Tibial artery (tissue), 4 donors: ENCODE measurements around the gene EEF1A2.

Experiments used
- DNase-seq, 2 donors: peaks; one replicate each; pipeline ENCODE4 v3.0.0-alpha.2; 2019
- H3K27ac ChIP-seq, 2 donors: fragments of 200-600 bp; sonication (generic) in 1 of 2; 1 replicate in 1 of 2; 2 replicates in 1 of 2; pipeline ENCODE4 v1.5.1; 2018 to 2019; ENCODE audit warnings: mild to moderate bottlenecking in 1 of 2
- H3K27me3 ChIP-seq, 2 donors: fragments of 200-600 bp; sonication (generic) in 1 of 2; one replicate each; pipeline versions ENCODE4 v1.5.1 to v1.6.0; 2016 to 2019
- H3K36me3 ChIP-seq, 3 donors: fragments of 200-600 bp; sonication (generic) in 2 of 3; one replicate each; pipeline ENCODE4 v1.5.1; 2016 to 2019; ENCODE audit warnings: mild to moderate bottlenecking in 2 of 3
- H3K4me1 ChIP-seq, 4 donors: fragments of 200-600 bp; sonication (generic) in 2 of 4; 1 replicate in 3 of 4; 2 replicates in 1 of 4; pipeline ENCODE4 v1.5.1; 2016 to 2019
- H3K4me3 ChIP-seq, 2 donors: fragments of 200-600 bp; sonication (generic) in 1 of 2; 1 replicate in 1 of 2; 2 replicates in 1 of 2; pipeline ENCODE4 v1.5.1; 2018 to 2019; ENCODE audit warnings: mild to moderate bottlenecking in 2 of 2
- H3K9me3 ChIP-seq, 3 donors: fragments of 200-600 bp; sonication (generic) in 1 of 3; one replicate each; pipeline ENCODE4 v1.5.1; 2016 to 2019
- CTCF ChIP-seq, 2 experiments: fragments of 200-600 bp in 1 of 2; fragments of 450-650 bp in 1 of 2; IDR thresholded peaks; one replicate each; pipeline ENCODE4 v1.5.1; 2017 to 2019; ENCODE audit warnings: antibody characterized with exemption in 2 of 2, mild to moderate bottlenecking in 1 of 2, moderate library complexity in 1 of 2
- intact Hi-C: fragments of 100-400 bp; cut with DNase I; formaldehyde crosslinking; loops from one replicate; pipeline ENCODE4 v1.15.0; 2023; ENCODE audit warnings: low total_unique reads

The EEF1A2 gene

GRCh38 chr20:63449796-63450730 lies 48.8 kb downstream of the EEF1A2 start:
- no peak overlapping the region for H3K27ac ChIP-seq
- H3K4me3 ChIP-seq, result no peak overlapping the region
- H3K4me1 ChIP-seq, result peaks cover 0 to 21% (median 12%) of the 10 kb centered on the region in 4 donors
- no peaks in the 10 kb centered on the region for H3K36me3 ChIP-seq
- intact Hi-C loops, result no loop called here
- no peak for DNase-seq
- no peaks in the 10 kb centered on the region for H3K9me3 ChIP-seq
- no peak for TF ChIP-seq CTCF (IDR thresholded peaks at IDR 0.05)
- H3K27me3 ChIP-seq, result peaks cover 0 to 96% of the 10 kb centered on the region in 2 donors

GRCh38 chr20:63449025-63449424 lies 49.9 kb downstream of the EEF1A2 start:
- H3K9me3 ChIP-seq, result no peaks in the 10 kb centered on the region
- intact Hi-C loops, result no loop called here
- H3K4me3 ChIP-seq, result no peak overlapping the region
- TF ChIP-seq CTCF (IDR thresholded peaks at IDR 0.05), result no peak
- no peaks in the 10 kb centered on the region for H3K36me3 ChIP-seq
- H3K27me3 ChIP-seq, result peaks cover 0 to 95% of the 10 kb centered on the region in 2 donors
- H3K27ac ChIP-seq, result no peak overlapping the region
- H3K4me1 ChIP-seq, result peaks cover 0 to 10% (median 7%) of the 10 kb centered on the region in 4 donors
- no peak for DNase-seq

- Histone ChIP-seq H3K4me3 (no peak overlapping the region), H3K9me3 (no peaks in the 10 kb centered on the region), H3K27ac (no peak overlapping the region), H3K4me1 (peaks cover 0 to under 1% (median 0%) of the 10 kb centered on the region in 4 donors), H3K36me3 (no peaks in the 10 kb centered on the region), H3K27me3 (peaks cover 0 to 85% of the 10 kb centered on the region in 2 donors)
- no peak for DNase-seq
- no peak for TF ChIP-seq CTCF (IDR thresholded peaks at IDR 0.05)
- intact Hi-C loops, result no loop called here
Measured at GRCh38 chr20:63448031-63448430, 50.9 kb downstream of the EEF1A2 start.

GRCh38 chr20:63447320-63447719 lies 51.6 kb downstream of the EEF1A2 start:
- TF ChIP-seq CTCF (IDR thresholded peaks at IDR 0.05), result no peak
- intact Hi-C loops, result no loop called here
- peaks cover 0 to 78% of the 10 kb centered on the region in 2 donors for H3K27me3 ChIP-seq

GRCh38 chr20:63446216-63447024 lies 52.5 kb downstream of the EEF1A2 start:
- H3K27me3 ChIP-seq, result peaks cover 0 to 77% of the 10 kb centered on the region in 2 donors
- H3K27ac ChIP-seq, result no peak overlapping the region
- no peaks in the 10 kb centered on the region for H3K4me1 ChIP-seq
- TF ChIP-seq CTCF (IDR thresholded peaks at IDR 0.05), result no peak
- intact Hi-C loops, result no loop called here
- H3K9me3 ChIP-seq, result no peaks in the 10 kb centered on the region
- no peak overlapping the region for H3K4me3 ChIP-seq
- H3K36me3 ChIP-seq, result no peaks in the 10 kb centered on the region
- DNase-seq, result no peak

More at GRCh38 chr20:63447320-63447719, 51.6 kb downstream of the EEF1A2 start:
- DNase-seq, result no peak
- no peaks in the 10 kb centered on the region for H3K4me1 ChIP-seq
- no peak overlapping the region for H3K4me3 ChIP-seq
- H3K9me3 ChIP-seq, result no peaks in the 10 kb centered on the region
- H3K36me3 ChIP-seq, result no peaks in the 10 kb centered on the region
- H3K27ac ChIP-seq, result no peak overlapping the region
